ENCODE results near the gene ULK4.
"Not testable (repeated sequence)": the region's sequence is repeated elsewhere in the genome, so short reads cannot be mapped to it uniquely, and the experiment has no call there.

Gene ULK4

GRCh38 chr3:41469083-41469482 is 492.8 kb downstream of the ULK4 start:
- no peak for DNase-seq

- DNase-seq = no peak
Observed at GRCh38 chr3:41467481-41467880, 494.4 kb downstream of the ULK4 start.

- DNase-seq = no peak
Observed at GRCh38 chr3:41464858-41465257, 497.0 kb downstream of the ULK4 start.

- DNase-seq = no peak
Observed at GRCh38 chr3:41464401-41464800, 497.5 kb downstream of the ULK4 start.

- DNase-seq = no peak
Observed at GRCh38 chr3:41462103-41462691, 499.7 kb downstream of the ULK4 start.

- DNase-seq = no peak
Observed at GRCh38 chr3:41460736-41461135, 501.2 kb downstream of the ULK4 start.

GRCh38 chr3:41457176-41457575 is 504.7 kb downstream of the ULK4 start:
- DNase-seq = no peak

GRCh38 chr3:41456162-41456561 is 505.7 kb downstream of the ULK4 start:
- no peak for DNase-seq

GRCh38 chr3:41453618-41454017 is 508.3 kb downstream of the ULK4 start:
- not testable (repeated sequence) for DNase-seq

GRCh38 chr3:41450416-41451231 is 511.3 kb downstream of the ULK4 start:
- DNase-seq = no peak

- DNase-seq = no peak
Observed at GRCh38 chr3:41448396-41448795, 513.5 kb downstream of the ULK4 start.

- DNase-seq = no peak
Observed at GRCh38 chr3:41447701-41448100, 514.2 kb downstream of the ULK4 start.

GRCh38 chr3:41446316-41446715 is 515.6 kb downstream of the ULK4 start:
- not testable (repeated sequence) for DNase-seq

GRCh38 chr3:41441568-41441967 is 520.3 kb downstream of the ULK4 start:
- no peak for DNase-seq

- no peak for DNase-seq
Observed at GRCh38 chr3:41441139-41441538, 520.8 kb downstream of the ULK4 start.

- DNase-seq = no peak
Observed at GRCh38 chr3:41436983-41437382, 524.9 kb downstream of the ULK4 start.

- DNase-seq = no peak
Observed at GRCh38 chr3:41434781-41435180, 527.1 kb downstream of the ULK4 start.

GRCh38 chr3:41431386-41431785 is 530.5 kb downstream of the ULK4 start:
- DNase-seq = no peak

GRCh38 chr3:41430886-41431285 is 531.0 kb downstream of the ULK4 start:
- DNase-seq = no peak

- no peak for DNase-seq
Observed at GRCh38 chr3:41430391-41430790, 531.5 kb downstream of the ULK4 start.

- no peak for DNase-seq
Observed at GRCh38 chr3:41426485-41426884, 535.4 kb downstream of the ULK4 start.

- no peak for DNase-seq
Observed at GRCh38 chr3:41424543-41425300, 537.2 kb downstream of the ULK4 start.

- DNase-seq = no peak
Observed at GRCh38 chr3:41419809-41420208, 542.1 kb downstream of the ULK4 start.
